GM18907 (cell line): ENCODE measurements around the gene STK32C.
"Not testable (repeated sequence)": the region's sequence is repeated elsewhere in the genome, so short reads cannot be mapped to it uniquely, and the experiment has no call there.

Experiments
- ATAC-seq: cut with Tn5 transposase; IDR thresholded peaks from one replicate; pipeline ENCODE4 v1.9.1; 2021; ENCODE audit warnings: mild to moderate bottlenecking, moderate library complexity; ENCODE audit not compliant: unreplicated experiment

Gene STK32C

DNA sequence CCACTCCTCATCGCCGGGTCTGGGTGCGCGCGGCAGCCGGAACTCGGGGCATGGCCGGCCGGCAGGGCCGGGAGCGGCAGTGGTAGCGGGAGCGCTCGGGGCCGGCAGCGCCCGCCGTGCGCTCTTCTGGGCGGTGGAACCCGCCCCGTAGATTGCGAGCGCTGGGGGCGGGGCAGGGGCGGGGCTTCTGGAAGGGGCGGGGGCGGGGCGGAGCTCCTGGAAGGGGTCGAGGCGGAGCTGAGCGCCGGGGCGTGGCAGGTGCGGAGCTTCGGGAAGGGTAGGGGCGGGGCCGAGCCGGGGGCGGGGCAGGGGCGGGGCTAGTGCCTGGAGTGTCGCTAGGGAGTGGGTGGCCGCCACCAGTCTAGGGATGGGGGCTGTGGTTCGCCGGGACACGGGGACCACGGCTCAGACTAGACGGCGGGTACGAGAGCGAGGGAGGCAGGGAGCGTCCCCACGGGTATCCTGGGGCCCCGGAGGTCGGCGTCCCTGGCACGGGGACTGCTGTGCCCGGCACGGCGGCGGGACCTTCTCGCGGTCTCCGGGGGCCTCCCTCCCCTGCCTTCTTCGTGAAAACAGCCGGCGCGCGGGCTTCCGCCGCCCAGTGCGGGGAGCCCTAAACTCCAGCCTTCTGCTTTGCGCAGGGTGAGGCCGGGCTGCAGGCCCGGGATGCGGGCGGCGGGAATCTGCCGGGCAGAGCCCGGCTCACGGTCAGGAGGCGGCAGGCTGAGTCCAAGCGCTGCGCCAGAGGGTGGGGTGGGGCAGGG, at the start of gene STK32C:
Gene STK32C, minus strand, starts transcription at position 128 of the 764 bp plus-strand sequence. Its CDS starts 117 bp downstream, at position 11.
- peak; percentile 74 for ATAC-seq

DNA sequence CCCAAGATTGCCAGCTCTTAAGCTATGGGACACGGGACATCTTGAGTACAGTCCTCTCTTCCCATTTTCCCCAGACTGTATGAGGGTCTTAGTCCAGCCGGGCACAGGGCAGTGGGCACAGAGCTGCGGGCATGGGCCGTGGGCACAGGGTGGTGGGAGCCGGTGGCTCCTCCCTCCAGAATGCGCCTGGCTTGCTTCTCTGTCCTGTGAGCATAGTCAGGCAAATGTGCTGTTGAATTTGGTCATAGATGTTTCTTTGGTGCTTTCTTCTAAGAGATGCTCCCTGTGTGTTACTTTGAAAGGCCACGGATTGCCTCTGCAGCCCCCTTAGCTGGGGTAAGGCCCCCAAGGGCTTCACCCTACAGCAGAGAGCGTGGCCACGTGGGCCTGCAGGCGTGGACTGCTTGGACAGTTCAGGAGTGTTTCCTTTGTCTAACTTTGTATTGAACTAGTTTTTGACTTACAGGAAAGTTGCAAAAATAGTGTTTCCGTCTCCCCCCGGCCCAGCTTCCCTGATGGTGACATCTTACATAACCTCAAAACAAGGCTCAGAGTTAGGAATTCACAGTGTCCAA, 49.0 kb upstream of the STK32C start:
- no peak for ATAC-seq

DNA sequence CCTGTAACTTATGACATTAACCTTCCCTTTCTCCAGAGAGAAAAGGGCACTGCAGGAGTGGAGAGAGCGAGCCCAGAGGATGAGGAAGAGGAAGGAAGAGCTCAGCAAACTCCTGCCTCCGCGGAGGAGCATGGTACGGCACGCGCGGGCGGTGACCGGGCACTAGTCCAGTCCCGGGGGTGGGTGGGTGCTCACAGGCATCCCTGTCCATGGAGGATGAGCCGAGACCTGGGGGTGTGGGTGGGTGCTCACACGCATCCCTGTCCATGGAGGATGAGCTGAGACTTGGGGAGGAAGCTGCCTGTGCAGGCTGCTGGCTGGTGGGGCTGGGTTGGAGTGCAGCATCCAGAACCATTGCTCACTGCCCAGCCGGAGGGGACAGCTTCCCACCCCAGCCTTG, 48.0 kb upstream of the STK32C start:
- ATAC-seq = no peak

DNA sequence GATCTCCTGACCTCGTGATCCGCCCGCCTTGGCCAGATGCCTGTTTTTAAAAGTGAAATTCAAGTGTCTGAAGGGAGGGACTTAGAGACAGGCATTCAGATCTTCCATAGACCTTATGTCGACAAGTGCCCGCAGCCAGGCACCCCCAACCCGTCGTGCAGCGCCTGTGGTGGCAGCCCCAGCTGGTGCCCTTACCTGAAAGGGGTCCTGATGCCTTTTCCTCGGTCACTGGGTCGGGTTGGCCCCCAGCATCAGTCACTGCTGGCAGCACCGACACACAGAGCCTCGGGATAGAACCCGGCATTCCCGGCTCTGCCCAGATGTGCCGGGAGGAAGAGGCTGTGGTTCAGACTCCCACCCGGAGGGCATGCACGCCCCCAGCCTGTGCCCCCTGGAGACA, 47.5 kb upstream of the STK32C start:
- no peak for ATAC-seq

DNA sequence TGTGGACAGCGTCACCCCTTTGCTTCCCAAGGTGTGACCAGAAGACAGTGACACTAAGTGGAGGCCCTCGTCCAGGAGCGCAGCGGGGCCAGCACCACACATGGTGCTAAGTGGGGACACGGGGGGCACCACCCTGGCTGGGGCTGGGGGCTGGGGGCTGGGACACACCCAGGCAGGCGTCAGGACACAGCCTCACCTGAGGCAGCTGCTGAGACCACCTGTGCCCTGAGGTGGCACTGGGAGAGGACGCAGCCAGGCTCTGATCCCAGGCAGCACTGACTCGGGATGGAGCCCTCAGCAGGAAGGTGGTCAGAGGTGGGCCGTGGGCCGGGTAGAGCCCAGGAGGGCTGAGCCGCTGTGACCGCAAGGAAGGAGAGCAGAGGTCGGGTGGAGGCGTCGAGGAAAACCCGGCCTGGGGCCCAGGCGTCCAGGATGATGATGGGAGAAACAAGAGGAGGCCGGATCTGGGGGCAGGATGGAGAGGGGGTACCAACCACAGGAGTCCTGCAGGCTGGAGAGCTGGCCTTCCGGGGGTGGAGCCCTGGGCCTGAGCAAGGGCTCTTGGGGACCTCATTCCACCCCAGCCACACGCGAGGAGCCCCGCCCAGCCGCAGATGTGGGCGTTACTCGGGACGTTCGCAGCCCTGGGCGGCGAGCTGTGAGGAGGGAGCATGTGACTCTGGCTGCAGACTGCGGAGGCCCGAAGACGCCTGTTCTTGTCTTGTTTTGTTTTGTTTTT, 46.8 kb upstream of the STK32C start:
- ATAC-seq = no peak

DNA sequence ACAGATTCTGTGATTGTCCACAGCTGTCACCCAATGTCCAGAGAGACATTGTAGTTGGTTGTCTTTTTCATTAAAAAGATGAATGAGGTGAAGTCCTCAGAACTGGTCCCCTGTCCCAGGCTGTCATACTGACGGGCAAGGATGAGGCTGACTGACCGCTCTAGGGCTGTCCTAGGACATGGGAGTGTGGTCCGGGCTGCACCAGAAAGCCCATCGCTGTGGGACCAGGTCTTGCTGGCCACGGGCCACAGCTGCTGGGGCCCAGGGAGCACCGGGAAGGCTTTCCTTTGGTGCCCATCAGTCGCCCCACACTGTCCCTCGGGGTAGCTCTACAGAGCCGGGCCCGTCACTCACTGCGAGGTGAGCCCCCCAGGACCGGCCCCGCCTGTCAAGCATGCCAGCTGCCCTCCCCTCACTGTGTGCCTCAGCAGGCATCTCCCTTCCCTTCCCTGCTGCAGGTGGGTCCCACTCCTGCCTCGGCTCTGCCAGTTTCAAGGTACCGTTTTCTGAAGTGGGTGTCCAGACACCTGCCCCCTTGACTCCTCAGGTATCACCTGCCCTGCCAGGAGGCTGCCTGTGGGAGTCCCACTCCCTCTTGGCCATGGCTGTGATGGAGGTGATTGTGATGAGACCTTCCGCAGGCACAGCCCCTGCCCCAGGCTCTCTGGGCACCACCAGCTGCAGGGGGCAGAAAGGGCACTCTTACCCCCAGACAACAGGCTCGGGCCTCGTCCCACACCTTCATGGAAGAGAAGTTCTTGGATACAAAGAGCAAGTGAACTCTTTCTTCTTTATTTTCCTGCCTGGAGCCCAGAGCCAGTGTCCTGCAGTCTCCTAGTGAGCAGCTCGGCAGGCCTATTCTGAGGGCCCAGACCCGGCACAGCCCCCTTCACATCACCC, 46.0 kb upstream of the STK32C start:
- ATAC-seq = no peak

DNA sequence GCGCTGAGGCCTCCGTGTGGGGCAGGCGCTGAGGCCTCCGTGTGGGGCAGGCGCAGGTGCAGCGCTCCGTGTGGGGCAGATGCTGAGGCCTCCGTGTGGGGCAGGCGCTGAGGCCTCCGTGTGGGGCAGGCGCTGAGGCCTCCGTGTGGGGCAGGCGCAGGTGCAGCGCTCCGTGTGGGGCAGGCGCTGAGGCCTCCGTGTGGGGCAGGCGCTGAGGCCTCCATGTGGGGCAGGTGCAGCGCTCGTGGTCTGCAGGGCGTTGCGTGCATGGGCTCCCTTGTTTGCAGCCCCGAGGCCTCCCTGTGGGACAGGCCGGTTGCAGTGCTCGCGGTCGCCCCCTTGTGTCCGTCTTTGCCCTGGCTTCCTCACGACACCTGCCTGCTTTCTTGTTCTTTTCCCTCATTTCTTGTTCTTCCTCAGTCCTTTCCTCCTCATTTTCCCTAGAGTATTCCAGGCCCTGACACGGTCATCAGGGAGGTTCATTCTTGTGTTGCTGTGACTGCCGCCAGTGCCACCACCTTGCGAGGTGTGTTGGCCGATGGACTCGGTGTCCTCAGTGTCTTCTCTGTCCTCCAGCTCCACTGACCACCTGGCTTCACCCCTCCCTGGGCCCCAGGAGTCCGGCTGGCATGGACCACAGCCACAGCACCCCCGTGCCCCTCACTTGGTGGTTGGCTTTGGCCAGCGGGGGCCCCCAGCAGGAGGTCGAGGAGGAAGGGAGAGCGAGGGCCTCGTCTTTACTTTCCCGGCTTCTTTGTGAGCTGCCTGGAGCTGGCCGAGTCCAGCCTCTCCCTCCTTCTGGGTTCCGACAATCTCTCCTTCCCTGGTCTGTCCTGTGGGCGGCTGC, 44.9 kb upstream of the STK32C start:
- not testable (repeated sequence) for ATAC-seq

DNA sequence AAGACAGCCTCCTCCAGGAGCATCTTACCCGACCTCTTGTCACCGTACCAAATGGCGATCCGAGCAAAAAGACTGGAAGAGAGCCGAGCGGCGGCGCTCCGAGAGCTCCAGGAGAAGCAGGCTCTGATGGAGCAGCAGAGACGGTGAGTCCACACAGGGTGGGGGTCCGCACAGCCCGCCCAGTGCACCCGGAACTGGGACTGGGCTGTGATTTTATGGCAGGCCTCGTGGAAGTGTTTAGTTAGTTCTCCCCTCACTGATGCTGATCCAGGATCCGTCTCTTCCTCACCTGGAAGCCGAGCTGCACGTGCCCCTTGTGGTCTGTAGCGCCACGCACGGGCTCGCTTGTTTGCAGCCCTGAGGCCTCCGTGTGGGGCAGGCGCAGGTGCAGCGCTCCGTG, 43.9 kb upstream of the STK32C start:
- ATAC-seq = no peak

DNA sequence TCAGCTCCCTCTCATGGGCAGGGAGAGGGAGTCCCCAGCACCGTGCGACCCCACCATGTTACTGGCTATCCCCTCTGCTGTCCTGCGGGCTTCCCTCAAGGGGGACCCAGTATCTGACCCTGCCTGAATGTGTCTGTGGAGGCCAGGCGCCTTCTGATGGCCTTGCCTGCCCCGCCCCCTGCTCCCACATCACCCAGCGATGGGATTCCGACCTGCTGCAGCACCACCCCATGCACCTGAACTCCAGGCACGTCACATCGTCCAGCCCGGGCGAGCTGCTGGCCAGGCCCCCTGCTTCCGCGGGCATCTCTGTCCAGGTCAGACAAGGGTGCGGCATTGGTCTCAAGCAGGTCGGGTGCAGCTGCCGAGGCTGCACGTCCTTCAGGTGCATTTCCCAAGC, 43.2 kb upstream of the STK32C start:
- ATAC-seq = no peak

DNA sequence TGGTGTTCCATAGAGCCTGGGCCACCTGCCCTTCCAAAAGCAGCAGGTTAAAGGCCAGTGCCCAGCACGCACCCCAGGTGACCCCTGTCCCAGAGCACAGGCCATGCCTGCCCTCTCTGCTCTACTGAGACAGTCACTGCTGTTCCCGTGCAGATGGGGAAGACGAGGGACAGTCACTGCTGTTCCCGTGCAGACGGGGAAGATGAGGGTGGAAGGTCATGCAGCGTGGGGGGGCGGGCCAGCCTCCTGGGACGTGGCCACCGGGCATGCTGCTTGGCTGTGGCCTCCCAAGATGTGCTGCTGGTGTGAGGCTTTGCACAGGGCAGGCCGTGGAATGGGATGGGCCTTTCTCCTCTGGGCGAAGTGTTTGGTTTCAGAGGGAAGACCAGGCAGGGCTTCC, 42.6 kb upstream of the STK32C start:
- ATAC-seq = no peak

DNA sequence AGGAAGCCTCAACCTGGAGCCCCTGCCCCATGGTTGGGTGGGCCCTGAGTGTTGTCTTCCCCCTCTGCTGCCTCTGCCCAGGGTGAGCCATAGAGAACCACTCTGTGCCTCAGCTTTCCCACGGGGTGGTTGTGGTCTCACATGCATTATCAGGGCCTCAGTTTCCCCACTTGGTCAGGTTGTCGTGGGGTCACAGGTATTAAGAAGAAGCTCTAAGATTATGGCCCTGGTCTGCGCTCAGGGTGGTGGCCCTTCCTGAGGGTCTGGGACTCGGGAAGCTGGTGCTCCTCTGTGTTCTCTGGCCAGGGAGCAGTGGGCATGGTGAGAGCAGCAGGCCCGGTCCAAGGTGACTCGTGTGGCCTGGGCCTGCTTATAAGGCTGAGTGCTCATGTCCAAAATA, 42.0 kb upstream of the STK32C start:
- ATAC-seq = no peak

DNA sequence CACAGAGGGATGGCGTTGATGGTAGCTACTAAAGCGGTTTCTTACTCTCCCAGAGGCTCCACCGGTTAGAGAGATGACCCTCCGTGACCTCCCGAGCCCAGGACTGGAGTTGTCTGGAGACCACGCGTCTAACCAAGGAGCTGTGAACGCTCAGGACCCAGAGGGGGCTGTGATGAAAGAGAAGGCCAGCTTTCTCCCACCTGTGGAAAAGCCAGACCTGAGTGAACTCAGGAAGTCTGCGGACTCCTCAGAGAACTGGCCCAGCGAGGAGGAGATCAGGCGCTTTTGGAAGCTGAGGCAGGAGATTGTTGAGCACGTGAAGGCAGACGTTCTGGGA, 40.1 kb upstream of the STK32C start:
- ATAC-seq = no peak

DNA sequence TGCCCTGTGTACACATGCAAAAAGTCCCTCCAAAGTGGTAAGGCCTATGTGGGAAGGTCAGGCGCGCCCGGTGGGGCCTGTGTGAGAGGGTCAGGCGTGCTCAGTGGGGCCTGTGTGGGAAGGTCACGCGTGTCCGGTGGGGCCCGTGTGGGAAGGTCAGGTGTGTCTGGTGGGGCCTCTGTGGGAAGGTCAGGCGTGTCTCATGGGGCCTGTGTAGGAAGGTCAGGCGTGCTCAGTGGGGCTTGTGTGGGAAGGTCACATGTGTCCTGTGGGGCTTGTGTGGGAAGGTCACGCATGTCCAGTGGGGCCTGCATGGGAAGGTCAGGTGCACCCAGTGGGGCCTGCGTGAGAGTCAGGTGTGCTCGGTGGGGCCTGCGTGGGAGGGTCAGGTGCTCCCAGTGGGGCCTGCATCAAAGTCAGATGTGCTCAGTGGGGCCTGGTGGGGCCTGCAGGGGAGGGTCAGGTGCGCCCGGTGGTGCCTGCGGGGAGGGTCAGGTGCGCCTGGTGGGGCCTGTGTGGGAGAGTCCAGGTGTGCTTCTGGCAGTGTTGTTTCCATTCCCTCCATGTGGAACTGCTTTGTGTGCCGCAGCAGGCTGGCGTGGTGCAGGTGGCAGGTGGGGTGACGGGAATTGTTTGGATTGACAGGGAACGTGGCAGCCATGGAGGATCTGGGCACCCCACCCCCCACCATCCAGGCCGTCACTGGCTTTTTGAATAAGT, 39.6 kb upstream of the STK32C start:
- no peak for ATAC-seq

DNA sequence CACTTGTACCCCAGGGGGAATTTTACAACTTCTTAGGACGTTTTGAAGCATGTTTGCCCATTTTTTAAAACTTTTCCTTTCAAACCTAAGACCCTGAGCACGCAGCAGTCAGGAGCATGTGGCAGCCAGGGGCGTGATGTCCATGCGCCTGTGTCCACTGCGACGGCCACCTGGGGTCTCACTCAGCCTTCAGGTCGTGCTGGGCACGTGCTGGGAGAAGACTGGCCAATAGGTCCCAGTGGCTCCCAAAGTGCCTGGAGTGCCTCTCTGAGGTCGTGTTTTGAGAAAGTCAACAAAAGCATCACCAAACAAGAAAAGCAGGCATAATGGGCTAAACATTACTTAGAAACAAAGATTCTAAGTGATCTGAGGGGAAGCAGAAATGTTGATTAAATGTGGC, 39.1 kb upstream of the STK32C start:
- ATAC-seq = no peak

DNA sequence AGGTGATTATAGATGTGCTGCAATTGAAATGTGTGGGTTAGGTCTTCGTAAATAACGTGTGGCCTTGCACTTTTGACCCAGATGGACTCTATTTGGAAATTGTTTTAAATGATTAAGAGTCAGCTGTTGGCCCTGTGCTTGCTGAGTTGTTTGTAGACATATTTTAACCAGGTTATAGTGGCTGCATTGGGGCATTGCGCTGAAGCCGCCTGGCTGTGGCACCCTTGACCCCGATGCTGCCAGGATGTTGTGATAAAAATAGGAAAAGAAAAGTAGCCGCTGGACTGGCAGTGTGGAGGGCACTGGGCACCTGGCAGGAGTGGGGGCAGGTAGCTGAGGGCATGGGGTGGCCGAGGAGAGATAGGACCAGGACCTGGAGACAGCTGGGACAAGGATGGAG, 37.6 kb upstream of the STK32C start:
- no peak for ATAC-seq

DNA sequence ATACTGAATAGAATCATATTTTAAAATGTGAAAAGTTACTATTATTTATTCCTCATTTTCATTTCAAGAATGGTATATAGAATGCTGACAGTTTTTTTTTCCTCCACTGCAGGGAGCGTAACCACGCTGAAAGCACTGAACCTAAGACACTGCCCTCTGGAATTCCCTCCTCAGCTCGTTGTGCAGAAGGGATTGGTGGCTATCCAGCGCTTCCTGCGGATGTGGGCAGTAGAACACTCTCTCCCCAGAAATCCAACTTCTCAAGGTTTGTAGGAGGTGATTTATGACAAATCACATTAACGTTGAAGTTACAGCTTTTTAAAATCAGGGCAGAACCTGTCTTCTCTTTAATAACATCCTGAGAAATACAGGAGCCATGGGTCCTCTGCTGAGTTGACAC, 36.6 kb upstream of the STK32C start:
- ATAC-seq = no peak

DNA sequence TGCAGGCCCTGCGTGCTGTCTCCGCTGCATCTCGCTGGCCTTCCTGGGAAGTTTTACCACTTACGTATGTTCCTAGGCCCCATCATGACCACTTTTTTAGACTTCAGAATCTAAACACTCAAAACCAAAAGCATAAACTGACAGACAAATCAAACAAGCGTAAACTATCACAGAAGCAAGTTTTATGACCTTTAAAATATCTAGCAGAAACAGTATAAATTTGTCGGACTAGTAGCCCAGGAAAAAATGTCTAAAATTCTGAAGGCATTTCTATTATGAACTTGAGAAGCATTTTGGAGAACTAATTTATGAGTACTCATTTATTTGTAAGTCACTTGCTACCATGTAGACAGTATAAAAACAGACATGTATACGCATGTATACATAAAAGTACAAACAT, 34.8 kb upstream of the STK32C start:
- no peak for ATAC-seq

DNA sequence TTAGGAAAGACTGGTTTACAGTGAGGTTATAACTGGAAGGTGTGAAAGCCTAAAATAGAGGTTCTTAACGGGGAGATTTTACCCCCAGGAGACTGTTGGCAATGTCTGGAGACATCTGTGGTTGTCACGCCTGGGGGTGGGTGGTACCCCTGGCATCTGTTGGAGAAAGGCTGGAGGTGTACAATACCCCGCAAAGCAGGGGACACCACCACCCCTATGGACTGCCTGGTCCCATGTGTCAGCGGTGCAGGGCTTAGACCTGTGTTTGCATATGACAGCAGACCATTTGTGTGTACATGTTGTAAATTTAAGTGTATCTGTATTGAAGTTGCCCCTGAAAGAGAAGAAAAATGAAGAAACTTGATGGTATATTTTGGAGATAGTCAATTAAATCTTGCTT, 34.0 kb upstream of the STK32C start:
- no peak for ATAC-seq

DNA sequence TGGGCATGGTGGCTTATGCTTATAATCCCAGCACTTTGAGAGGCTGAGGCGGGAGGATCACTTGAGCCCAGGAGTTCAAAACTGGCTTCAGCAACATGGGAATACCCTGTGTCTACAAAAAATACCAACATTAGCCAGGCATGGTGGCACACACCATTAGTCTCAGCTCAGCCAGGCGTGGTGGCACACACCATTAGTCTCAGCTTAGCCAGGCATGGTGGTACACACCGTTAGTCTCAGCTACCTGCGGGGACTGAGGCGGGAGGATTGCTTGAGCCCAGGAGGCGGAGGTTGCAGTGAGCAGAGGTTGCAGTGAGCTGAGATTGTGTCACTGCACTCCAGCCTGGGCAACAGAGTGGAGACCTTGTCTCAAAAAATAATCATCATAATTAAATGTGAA, 33.3 kb upstream of the STK32C start:
- no peak for ATAC-seq

DNA sequence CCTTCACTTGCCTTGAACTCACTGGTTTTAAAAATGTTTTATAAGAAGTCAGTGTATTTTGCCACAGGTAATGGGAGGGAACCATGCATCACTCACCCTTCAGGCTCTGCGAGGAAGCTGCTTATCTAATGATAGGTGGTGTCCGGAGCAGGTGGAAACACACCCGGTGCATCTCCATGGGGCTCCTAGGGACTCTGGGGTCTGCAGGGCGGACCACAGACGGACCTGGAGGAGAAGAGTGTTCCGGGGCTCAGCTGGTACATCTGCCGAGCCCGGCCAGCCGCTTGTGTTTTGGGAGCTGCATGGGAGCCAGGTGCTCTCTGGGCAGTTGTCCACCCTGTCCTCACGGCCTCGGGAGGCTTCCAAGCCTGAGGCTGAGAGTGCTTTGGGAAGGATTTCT, 31.5 kb upstream of the STK32C start:
- ATAC-seq = no peak
